Uterus (tissue), 2 donors: ENCODE measurements around the gene TATDN3.

Experiments used
- CTCF ChIP-seq, 4 experiments: fragments of 200-600 bp in 2 of 4; fragments of 450-650 bp in 2 of 4; sonication (generic) in 2 of 4; IDR thresholded peaks; one replicate each; pipeline ENCODE4 v1.5.1; 2016 to 2019; ENCODE audit warnings: antibody characterized with exemption in 4 of 4, mild to moderate bottlenecking in 2 of 4, moderate library complexity in 1 of 4
- POLR2A ChIP-seq, 2 donors: fragments of 450-650 bp; IDR thresholded peaks; one replicate each; pipeline ENCODE4 v1.6.1; 2016; ENCODE audit warnings: antibody characterized with exemption in 2 of 2, mild to moderate bottlenecking in 1 of 2, moderate library complexity in 1 of 2

GRCh38 chr1:212792396-212792908 is 758 bp downstream of the TATDN3 start:
- TF ChIP-seq POLR2A (IDR thresholded peaks at IDR 0.05): no peak
- TF ChIP-seq CTCF (IDR thresholded peaks at IDR 0.05): no peak
